Right lobe of liver (tissue), 4 donors: Measurements from ENCODE around the gene PLAC1.

ENCODE experiments used
- POLR2A ChIP-seq: fragments of 450-650 bp; IDR thresholded peaks from one replicate; pipeline ENCODE4 v1.6.1; 2017; ENCODE audit warnings: antibody characterized with exemption, mild to moderate bottlenecking
- TF ChIP-seq, protein P1 (sequence below), 4 donors: fragments of 200-600 bp in 3 of 4; fragments of 450-650 bp in 1 of 4; IDR thresholded peaks; one replicate each; pipeline versions ENCODE4 v1.5.1 to v1.8.0; 2016 to 2022; ENCODE audit warnings: antibody characterized with exemption in 4 of 4, mild to moderate bottlenecking in 2 of 4
- donor health status: DM: no; HTN: no; CAD: no.
- donor health status: DM: no; HTN: no; CAD: no.
- donor health status: DM: no; HTN: yes; CAD: no.

DNA sequence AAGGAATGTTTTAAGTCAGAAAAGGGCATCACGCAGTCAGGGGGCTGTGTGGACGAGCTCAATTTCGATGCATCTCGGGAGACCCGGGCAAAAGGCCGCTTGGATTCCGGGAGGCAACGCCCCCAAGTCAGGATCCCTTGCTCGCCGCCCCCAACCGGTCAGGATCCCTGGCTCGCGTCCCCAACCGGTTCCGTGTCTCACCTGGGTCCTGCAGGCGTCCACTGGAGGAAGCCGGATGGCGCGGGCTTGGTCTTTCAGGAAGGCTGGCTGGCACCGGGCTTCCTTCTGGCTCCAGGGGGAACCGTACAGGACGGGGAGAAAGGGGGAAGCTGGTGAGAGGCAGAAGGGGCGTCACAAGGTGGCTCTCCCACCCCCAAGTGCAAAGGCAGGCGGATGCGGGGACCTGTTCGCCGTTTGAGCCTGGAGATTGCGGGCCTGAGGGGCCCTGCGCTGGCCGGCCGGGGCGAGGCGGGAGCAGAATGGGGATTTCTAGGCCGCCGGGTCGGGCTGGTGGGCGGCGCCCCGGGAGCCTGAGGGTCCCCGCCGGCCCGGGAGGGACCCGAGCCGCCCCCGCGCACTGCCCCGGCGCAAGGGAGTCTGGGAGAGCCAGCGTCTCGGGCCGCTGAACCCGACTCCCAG is 113.6 kb downstream of the PLAC1 start:
- TF ChIP-seq POLR2A, result no peak
- TF ChIP-seq, protein P1, sequence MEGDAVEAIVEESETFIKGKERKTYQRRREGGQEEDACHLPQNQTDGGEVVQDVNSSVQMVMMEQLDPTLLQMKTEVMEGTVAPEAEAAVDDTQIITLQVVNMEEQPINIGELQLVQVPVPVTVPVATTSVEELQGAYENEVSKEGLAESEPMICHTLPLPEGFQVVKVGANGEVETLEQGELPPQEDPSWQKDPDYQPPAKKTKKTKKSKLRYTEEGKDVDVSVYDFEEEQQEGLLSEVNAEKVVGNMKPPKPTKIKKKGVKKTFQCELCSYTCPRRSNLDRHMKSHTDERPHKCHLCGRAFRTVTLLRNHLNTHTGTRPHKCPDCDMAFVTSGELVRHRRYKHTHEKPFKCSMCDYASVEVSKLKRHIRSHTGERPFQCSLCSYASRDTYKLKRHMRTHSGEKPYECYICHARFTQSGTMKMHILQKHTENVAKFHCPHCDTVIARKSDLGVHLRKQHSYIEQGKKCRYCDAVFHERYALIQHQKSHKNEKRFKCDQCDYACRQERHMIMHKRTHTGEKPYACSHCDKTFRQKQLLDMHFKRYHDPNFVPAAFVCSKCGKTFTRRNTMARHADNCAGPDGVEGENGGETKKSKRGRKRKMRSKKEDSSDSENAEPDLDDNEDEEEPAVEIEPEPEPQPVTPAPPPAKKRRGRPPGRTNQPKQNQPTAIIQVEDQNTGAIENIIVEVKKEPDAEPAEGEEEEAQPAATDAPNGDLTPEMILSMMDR (IDR thresholded peaks at IDR 0.05), result no peak
